Measurements from ENCODE around the gene RAX.

- TF ChIP-seq CTCF (IDR thresholded peaks at IDR 0.05) = no peak
- TF ChIP-seq POLR2A (IDR thresholded peaks at IDR 0.05) = no peak
Observed at GRCh38 chr18:59263661-59264060, 9.6 kb downstream of the RAX start.

Measured in body of pancreas (tissue), 4 donors.